ENCODE measurements around the gene UBE3B.

UBE3B gene

GRCh38 chr12:109476807-109477184, 638 bp upstream of the UBE3B start:
- Histone ChIP-seq H3K27me3 (ENCODE audit: control insufficient read depth, insufficient read depth, low read length) (no peaks in the 10 kb centered on the region), H3K36me3 (ENCODE audit: control insufficient read depth, insufficient read depth, low read length) (no peaks in the 10 kb centered on the region), H3K9ac (peak overlapping the region; percentile 88), H3K27ac (peak overlapping the region; percentile 96), H2AFZ (peak overlapping the region; percentile 99), H3K79me2 (peaks cover 42% of the 10 kb centered on the region), H3K4me3 (ENCODE audit: low read depth, low read length) (peak overlapping the region; percentile 98), H3K4me2 (ENCODE audit: low read length) (peak overlapping the region; percentile 99), H3K4me1 (peaks cover 9% of the 10 kb centered on the region), H3K9me3 (ENCODE audit: control insufficient read depth, low read length) (no peaks in the 10 kb centered on the region)
- TF ChIP-seq CTCF (IDR thresholded peaks at IDR 0.05) = no peak

- peaks cover 42% of the 10 kb centered on the region for H3K79me2 ChIP-seq
- H3K4me2 ChIP-seq (ENCODE audit: low read length) = peak overlapping the region; percentile 99
- no peak for TF ChIP-seq CTCF (IDR thresholded peaks at IDR 0.05)
- H3K9ac ChIP-seq = peak overlapping the region; percentile 88
- no peaks in the 10 kb centered on the region for H3K27me3 ChIP-seq (ENCODE audit: control insufficient read depth, insufficient read depth, low read length)
- peak overlapping the region; percentile 99 for H2AFZ ChIP-seq
- H3K27ac ChIP-seq = peak overlapping the region; percentile 96
- H3K4me1 ChIP-seq = peaks cover 9% of the 10 kb centered on the region
- H3K9me3 ChIP-seq (ENCODE audit: control insufficient read depth, low read length) = no peaks in the 10 kb centered on the region
- H3K36me3 ChIP-seq (ENCODE audit: control insufficient read depth, insufficient read depth, low read length) = no peaks in the 10 kb centered on the region
- H3K4me3 ChIP-seq (ENCODE audit: low read depth, low read length) = peak overlapping the region; percentile 98
Measured at GRCh38 chr12:109477963-109478315, 505 bp downstream of the UBE3B start.

GRCh38 chr12:109479761-109480160, 2.3 kb downstream of the UBE3B start:
- no peak overlapping the region for H2AFZ ChIP-seq
- peaks cover 9% of the 10 kb centered on the region for H3K4me1 ChIP-seq
- H3K27ac ChIP-seq = no peak overlapping the region
- no peaks in the 10 kb centered on the region for H3K36me3 ChIP-seq (ENCODE audit: control insufficient read depth, insufficient read depth, low read length)
- H3K9me3 ChIP-seq (ENCODE audit: control insufficient read depth, low read length) = no peaks in the 10 kb centered on the region
- H3K27me3 ChIP-seq (ENCODE audit: control insufficient read depth, insufficient read depth, low read length) = no peaks in the 10 kb centered on the region
- H3K9ac ChIP-seq = no peak overlapping the region
- H3K4me3 ChIP-seq (ENCODE audit: low read depth, low read length) = no peak overlapping the region
- peaks cover 34% of the 10 kb centered on the region for H3K79me2 ChIP-seq
- TF ChIP-seq CTCF (IDR thresholded peaks at IDR 0.05) = no peak
- H3K4me2 ChIP-seq (ENCODE audit: low read length) = no peak overlapping the region

GRCh38 chr12:109480356-109480755, 2.9 kb downstream of the UBE3B start:
- no peak for TF ChIP-seq CTCF (IDR thresholded peaks at IDR 0.05)
- Histone ChIP-seq H3K27me3 (ENCODE audit: control insufficient read depth, insufficient read depth, low read length) (no peaks in the 10 kb centered on the region), H3K79me2 (peaks cover 32% of the 10 kb centered on the region), H3K9me3 (ENCODE audit: control insufficient read depth, low read length) (no peaks in the 10 kb centered on the region), H3K9ac (no peak overlapping the region), H3K4me2 (ENCODE audit: low read length) (no peak overlapping the region), H2AFZ (no peak overlapping the region), H3K27ac (no peak overlapping the region), H3K4me3 (ENCODE audit: low read depth, low read length) (no peak overlapping the region), H3K36me3 (ENCODE audit: control insufficient read depth, insufficient read depth, low read length) (no peaks in the 10 kb centered on the region), H3K4me1 (peaks cover 9% of the 10 kb centered on the region)

GRCh38 chr12:109481863-109482262, 4.4 kb downstream of the UBE3B start:
- Histone ChIP-seq H3K27me3 (ENCODE audit: control insufficient read depth, insufficient read depth, low read length) (no peaks in the 10 kb centered on the region), H3K4me1 (peaks cover 4% of the 10 kb centered on the region), H3K27ac (no peak overlapping the region), H2AFZ (no peak overlapping the region), H3K36me3 (ENCODE audit: control insufficient read depth, insufficient read depth, low read length) (no peaks in the 10 kb centered on the region), H3K9ac (no peak overlapping the region), H3K9me3 (ENCODE audit: control insufficient read depth, low read length) (no peaks in the 10 kb centered on the region), H3K4me2 (ENCODE audit: low read length) (no peak overlapping the region), H3K4me3 (ENCODE audit: low read depth, low read length) (no peak overlapping the region), H3K79me2 (peaks cover 20% of the 10 kb centered on the region)
- no peak for TF ChIP-seq CTCF (IDR thresholded peaks at IDR 0.05)
